PC-9 (cell line): ENCODE measurements around the gene CYYR1.

Source experiments
- EZH2 ChIP-seq: fragments of 200-600 bp; sonication (generic); IDR thresholded peaks from 2 replicates; pipeline ENCODE4 v1.8.0; 2017; ENCODE audit warnings: antibody characterized with exemption, low read depth
- TF ChIP-seq, protein P1 (sequence below): fragments of 200-600 bp; sonication (generic); conservative IDR thresholded peaks from 2 replicates; pipeline ENCODE4 v1.6.1; 2017; ENCODE audit warnings: mixed run types, antibody characterized with exemption, mild to moderate bottlenecking, moderate library complexity

GRCh38 chr21:26565546-26565945, 7.5 kb downstream of the CYYR1 start:
- TF ChIP-seq, protein P1, sequence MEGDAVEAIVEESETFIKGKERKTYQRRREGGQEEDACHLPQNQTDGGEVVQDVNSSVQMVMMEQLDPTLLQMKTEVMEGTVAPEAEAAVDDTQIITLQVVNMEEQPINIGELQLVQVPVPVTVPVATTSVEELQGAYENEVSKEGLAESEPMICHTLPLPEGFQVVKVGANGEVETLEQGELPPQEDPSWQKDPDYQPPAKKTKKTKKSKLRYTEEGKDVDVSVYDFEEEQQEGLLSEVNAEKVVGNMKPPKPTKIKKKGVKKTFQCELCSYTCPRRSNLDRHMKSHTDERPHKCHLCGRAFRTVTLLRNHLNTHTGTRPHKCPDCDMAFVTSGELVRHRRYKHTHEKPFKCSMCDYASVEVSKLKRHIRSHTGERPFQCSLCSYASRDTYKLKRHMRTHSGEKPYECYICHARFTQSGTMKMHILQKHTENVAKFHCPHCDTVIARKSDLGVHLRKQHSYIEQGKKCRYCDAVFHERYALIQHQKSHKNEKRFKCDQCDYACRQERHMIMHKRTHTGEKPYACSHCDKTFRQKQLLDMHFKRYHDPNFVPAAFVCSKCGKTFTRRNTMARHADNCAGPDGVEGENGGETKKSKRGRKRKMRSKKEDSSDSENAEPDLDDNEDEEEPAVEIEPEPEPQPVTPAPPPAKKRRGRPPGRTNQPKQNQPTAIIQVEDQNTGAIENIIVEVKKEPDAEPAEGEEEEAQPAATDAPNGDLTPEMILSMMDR = no peak
- no peak for TF ChIP-seq EZH2
